Astrocyte (in vitro differentiated cells and primary cell): ENCODE data around the gene ABCA6. TPM values are rescaled to one million over a fixed set of nuclear protein-coding genes. Genes with fewer than 3 reads are reported as not detected.

Experiments used
- DNase-seq: peaks from one replicate; pipeline ENCODE4 v3.0.0-alpha.2; 2010; ENCODE audit warnings: low read depth
- FAIRE-seq: peaks from 2 replicates; lab custom pipeline; 2011; peaks lifted over from hg19 to GRCh38; lab: Jason Lieb, UNC
- H2AFZ ChIP-seq: 2 replicates; pipeline ENCODE4 v1.6.0; 2012; ENCODE audit warnings: low read depth, low read length, inconsistent platforms
- H3K27ac ChIP-seq: 2 replicates; pipeline ENCODE4 v1.5.1; 2011; ENCODE audit warnings: low read depth, low read length, inconsistent platforms
- H3K27me3 ChIP-seq: 2 replicates; pipeline ENCODE4 v1.6.0; 2011; ENCODE audit warnings: low read length, inconsistent platforms; ENCODE audit not compliant: insufficient read depth
- H3K36me3 ChIP-seq: 2 replicates; pipeline ENCODE4 v1.5.1; 2011; ENCODE audit warnings: low read length, inconsistent platforms; ENCODE audit not compliant: insufficient read depth
- H3K4me1 ChIP-seq: 2 replicates; pipeline ENCODE4 v1.5.1; 2011; ENCODE audit warnings: low read length, inconsistent platforms; ENCODE audit not compliant: insufficient read depth
- H3K4me2 ChIP-seq: 2 replicates; pipeline ENCODE4 v1.6.0; 2012; ENCODE audit warnings: low read length, inconsistent platforms
- H3K4me3 ChIP-seq: 2 replicates; pipeline ENCODE4 v1.5.1; 2011; ENCODE audit warnings: low read depth, mild to moderate bottlenecking, low read length, inconsistent platforms; ENCODE audit not compliant: insufficient read depth
- H3K79me2 ChIP-seq: 2 replicates; pipeline ENCODE4 v1.6.0; 2012; ENCODE audit warnings: mild to moderate bottlenecking, low read length, inconsistent platforms; ENCODE audit not compliant: insufficient read depth
- H3K9ac ChIP-seq: 2 replicates; pipeline ENCODE4 v1.6.0; 2012; ENCODE audit warnings: mild to moderate bottlenecking, low read length, inconsistent platforms
- H3K9me3 ChIP-seq: 2 replicates; pipeline ENCODE4 v1.5.1; 2012; ENCODE audit warnings: low read depth, mild to moderate bottlenecking, low read length, inconsistent platforms; ENCODE audit not compliant: insufficient read depth
- H4K20me1 ChIP-seq: 2 replicates; pipeline ENCODE4 v1.6.0; 2012; ENCODE audit warnings: low read length, inconsistent platforms; ENCODE audit not compliant: insufficient read depth
- H3K27ac Mint-ChIP-seq: one replicate; pipeline ENCODE4 v1.8.0; 2021; ENCODE audit warnings: mild to moderate bottlenecking, mixed read lengths; ENCODE audit not compliant: unreplicated experiment
- H3K27me3 Mint-ChIP-seq: one replicate; pipeline ENCODE4 v1.8.0; 2021; ENCODE audit warnings: low read depth, mixed read lengths; ENCODE audit not compliant: unreplicated experiment
- H3K36me3 Mint-ChIP-seq: one replicate; pipeline ENCODE4 v1.8.0; 2021; ENCODE audit warnings: low read depth, mixed read lengths; ENCODE audit not compliant: unreplicated experiment
- H3K4me1 Mint-ChIP-seq: one replicate; pipeline ENCODE4 v1.8.0; 2021; ENCODE audit warnings: low read depth, mixed read lengths; ENCODE audit not compliant: unreplicated experiment
- H3K4me3 Mint-ChIP-seq: one replicate; pipeline ENCODE4 v1.8.0; 2021; ENCODE audit warnings: mild to moderate bottlenecking, moderate library complexity, mixed read lengths; ENCODE audit not compliant: unreplicated experiment
- H3K9me3 Mint-ChIP-seq: one replicate; pipeline ENCODE4 v1.8.0; 2021; ENCODE audit warnings: mild to moderate bottlenecking, mixed read lengths; ENCODE audit not compliant: unreplicated experiment
- CTCF ChIP-seq: IDR thresholded peaks from 2 replicates; pipeline ENCODE4 v1.5.1; 2011; ENCODE audit warnings: low read depth, mild to moderate bottlenecking, inconsistent platforms, low read length, moderate library complexity; ENCODE audit not compliant: insufficient read depth
- EZH2 ChIP-seq: IDR thresholded peaks from 2 replicates; pipeline ENCODE4 v1.6.1; 2012; ENCODE audit warnings: mild to moderate bottlenecking, low read length, inconsistent platforms; ENCODE audit not compliant: insufficient read depth
- microRNA-seq: library from miRNA; unstranded; fragments of <30 nt; microRNA quantifications from one replicate; pipeline ENCODE4 v1.2.0, GENCODE V29; 2020
- total RNA-seq: library from RNA; stranded (reverse); gene quantifications from 2 replicates; pipeline ENCODE4 v1.2.1, GENCODE V29; 2021

Gene ABCA6
- total RNA-seq, 1 donor from 2014 or later: not detected

GRCh38 chr17:69030169-69030568 lies 111.5 kb downstream of the ABCA6 start:
- no peaks in the 10 kb centered on the region for H3K4me1 ChIP-seq
- DNase-seq (no peak), FAIRE-seq (no peak)
- H3K27me3 ChIP-seq: no peaks in the 10 kb centered on the region
- peaks cover 2% of the 10 kb centered on the region for H3K9me3 Mint-ChIP-seq
- H3K9ac ChIP-seq: no peak overlapping the region
- H3K79me2 ChIP-seq: no peaks in the 10 kb centered on the region
- H3K27ac Mint-ChIP-seq: no peak overlapping the region
- H3K36me3 ChIP-seq: no peaks in the 10 kb centered on the region
- no peak overlapping the region for H2AFZ ChIP-seq
- no peaks in the 10 kb centered on the region for H3K4me1 Mint-ChIP-seq
- no peak overlapping the region for H3K4me3 ChIP-seq
- TF ChIP-seq EZH2 (no peak), CTCF (no peak)
- no peak overlapping the region for H3K27ac ChIP-seq
- peaks cover 3% of the 10 kb centered on the region for H3K27me3 Mint-ChIP-seq
- H4K20me1 ChIP-seq: no peaks in the 10 kb centered on the region
- no peak overlapping the region for H3K4me3 Mint-ChIP-seq
- H3K9me3 ChIP-seq: no peaks in the 10 kb centered on the region
- no peak overlapping the region for H3K4me2 ChIP-seq
- no peaks in the 10 kb centered on the region for H3K36me3 Mint-ChIP-seq

Small RNAs within 50 kb of the gene (microRNA-seq; reads per million reads assigned to microRNA genes)
- gene MIR4524A (not detected), gene MIR4524B (not detected)

Other genes starting within 250 kb of the ABCA6 start
- not detected in 2 replicates for gene ABCA8, start 186.5 kb downstream of the ABCA6 start, total RNA-seq
- 0.16 TPM in 1 of 2 replicates, not detected in the other for gene ABCA9, start 81.0 kb downstream of the ABCA6 start, total RNA-seq
- 0.20 and 0.75 TPM in 2 replicates for gene ABCA10, start 86.9 kb upstream of the ABCA6 start, total RNA-seq
- 2.6 and 3.6 TPM in 2 replicates for gene ABCA5, start 185.2 kb upstream of the ABCA6 start, total RNA-seq